Measurements from ENCODE around the gene DNAI1.

The DNAI1 gene

GRCh38 chr9:34566322-34566721, 107.7 kb downstream of the DNAI1 start:
- TF ChIP-seq CTCF (IDR thresholded peaks at IDR 0.05; ENCODE audit: low read depth, low read length, missing control alignments), result no peak
- DNase-seq (ENCODE audit: low read depth), result no peak
- no peak overlapping the region for H3K4me3 ChIP-seq (ENCODE audit: low read depth, low read length)

GRCh38 chr9:34566972-34567371, 108.4 kb downstream of the DNAI1 start:
- no peak for TF ChIP-seq CTCF (IDR thresholded peaks at IDR 0.05; ENCODE audit: low read depth, low read length, missing control alignments)
- DNase-seq (ENCODE audit: low read depth), result no peak
- no peak overlapping the region for H3K4me3 ChIP-seq (ENCODE audit: low read depth, low read length)

GRCh38 chr9:34568133-34568532, 109.5 kb downstream of the DNAI1 start:
- no peak for TF ChIP-seq CTCF (IDR thresholded peaks at IDR 0.05; ENCODE audit: low read depth, low read length, missing control alignments)
- DNase-seq (ENCODE audit: low read depth), result no peak
- H3K4me3 ChIP-seq (ENCODE audit: low read depth, low read length), result no peak overlapping the region

- no peak overlapping the region for H3K4me3 ChIP-seq (ENCODE audit: low read depth, low read length)
- DNase-seq (ENCODE audit: low read depth), result no peak
- TF ChIP-seq CTCF (IDR thresholded peaks at IDR 0.05; ENCODE audit: low read depth, low read length, missing control alignments), result no peak
Observed at GRCh38 chr9:34568774-34569173, 110.2 kb downstream of the DNAI1 start.

GRCh38 chr9:34570376-34570775, 111.8 kb downstream of the DNAI1 start:
- TF ChIP-seq CTCF (IDR thresholded peaks at IDR 0.05; ENCODE audit: low read depth, low read length, missing control alignments), result no peak
- H3K4me3 ChIP-seq (ENCODE audit: low read depth, low read length), result no peak overlapping the region
- no peak for DNase-seq (ENCODE audit: low read depth)
